SK-N-SH (cell line): Measurements from ENCODE around the gene ARID1B. TPM values are rescaled to one million over a fixed set of nuclear protein-coding genes. Genes with fewer than 3 reads are reported as not detected.

Experiments
- CTCF ChIA-PET: fragments of 300-600, 350-600 bp; formaldehyde crosslinking; extraction: SDS; loops from one replicate; lab custom pipeline; 2021; lab: Yijun Ruan, JAX
- POLR2A ChIA-PET: fragments of 350-600 bp; sonication (Branson Sonifier 250); formaldehyde crosslinking; extraction: SDS; loops from one replicate; lab custom pipeline; 2020; ENCODE audit warnings: antibody characterized with exemption, inconsistent platforms; lab: Yijun Ruan, JAX
- DNase-seq: peaks from one replicate; pipeline ENCODE4 v3.0.0; 2012
- H2AFZ ChIP-seq: fragments of 200-600 bp; sonication (generic); 2 replicates; pipeline ENCODE4 v1.8.1; 2016; ENCODE audit warnings: antibody characterized with exemption, mild to moderate bottlenecking, low read depth
- H3F3A ChIP-seq: fragments of 200-600 bp; sonication (generic); replicated peaks from 2 replicates; pipeline ENCODE3; 2016; ENCODE audit warnings: antibody characterized with exemption, mild to moderate bottlenecking; ENCODE audit not compliant: insufficient read depth
- H3K27ac ChIP-seq, 2 experiments: fragments of 200-500 bp in 1 of 2; fragments of 200-600 bp in 1 of 2; sonication (Bioruptor generic) in 1 of 2; sonication (generic), shearing (Covaris generic) in 1 of 2; 2 replicates each; pipeline versions ENCODE4 v1.5.1 to v1.6.1; 2014 to 2016; ENCODE audit warnings: low read depth in 2 of 2, inconsistent platforms in 1 of 2, low read length in 1 of 2, mild to moderate bottlenecking in 1 of 2, mixed read lengths in 1 of 2
- H3K27me3 ChIP-seq: fragments of 200-600 bp; sonication (generic), shearing (Covaris generic); 2 replicates; pipeline ENCODE4 v1.6.1; 2016; ENCODE audit warnings: mixed run types; ENCODE audit not compliant: insufficient read depth
- H3K36me3 ChIP-seq, 2 experiments: fragments of 200-500 bp in 1 of 2; fragments of 200-600 bp in 1 of 2; sonication (Bioruptor generic) in 1 of 2; sonication (generic) in 1 of 2; replicated peaks in 1 of 2; 2 replicates each; pipeline versions ENCODE3 to v1.5.1; 2014 to 2016; ENCODE audit warnings: low read length in 1 of 2, mild to moderate bottlenecking in 1 of 2; ENCODE audit not compliant: insufficient read depth in 2 of 2, control insufficient read depth in 1 of 2
- H3K4me1 ChIP-seq, 2 experiments: fragments of 200-500 bp in 1 of 2; fragments of 200-600 bp in 1 of 2; sonication (Bioruptor generic) in 1 of 2; sonication (generic), shearing (Covaris generic) in 1 of 2; 2 replicates each; pipeline versions ENCODE4 v1.5.1 to v1.6.1; 2014 to 2016; ENCODE audit warnings: low read depth in 1 of 2, low read length in 1 of 2, mixed run types in 1 of 2; ENCODE audit not compliant: insufficient read depth in 2 of 2, control insufficient read depth in 1 of 2
- H3K4me2 ChIP-seq: fragments of 200-600 bp; sonication (generic), shearing (Covaris generic); 2 replicates; pipeline ENCODE4 v1.6.1; 2017; ENCODE audit warnings: mixed run types
- H3K4me3 ChIP-seq, 2 experiments: fragments of 200-500 bp in 1 of 2; fragments of 200-600 bp in 1 of 2; sonication (Bioruptor generic) in 1 of 2; sonication (generic), shearing (Covaris generic) in 1 of 2; 2 replicates each; pipeline versions ENCODE4 v1.5.1 to v1.8.1; 2014 to 2016; ENCODE audit warnings: low read depth in 2 of 2, inconsistent platforms in 1 of 2, low read length in 1 of 2, mild to moderate bottlenecking in 1 of 2, mixed read lengths in 1 of 2, moderate library complexity in 1 of 2
- H3K79me2 ChIP-seq: fragments of 200-600 bp; sonication (generic); 2 replicates; pipeline ENCODE4 v1.8.1; 2017; ENCODE audit warnings: mild to moderate bottlenecking; ENCODE audit not compliant: insufficient read depth
- H3K9ac ChIP-seq: fragments of 200-600 bp; sonication (generic); 2 replicates; pipeline ENCODE4 v1.6.1; 2017; ENCODE audit warnings: mixed run types
- H3K9me2 ChIP-seq: fragments of 200-600 bp; sonication (generic); 2 replicates; pipeline ENCODE4 v1.6.1; 2017; ENCODE audit warnings: mixed run types
- H3K9me3 ChIP-seq: fragments of 200-600 bp; sonication (generic); 2 replicates; pipeline ENCODE4 v1.6.1; 2017; ENCODE audit warnings: mixed run types, mild to moderate bottlenecking, moderate library complexity
- H4K20me1 ChIP-seq: fragments of 200-600 bp; sonication (generic); 2 replicates; pipeline ENCODE4 v1.6.1; 2017; ENCODE audit warnings: mild to moderate bottlenecking, mixed run types; ENCODE audit not compliant: insufficient read depth
- EP300 ChIP-seq, 2 experiments: IDR thresholded peaks; 2 replicates each; pipeline versions ENCODE4 v1.4.0 to v1.6.1; 2012; ENCODE audit warnings: borderline replicate concordance in 1 of 2, low read depth in 1 of 2, low read length in 1 of 2
- FOXJ3 ChIP-seq: sonication (generic); formaldehyde crosslinking; IDR thresholded peaks from 2 replicates; pipeline ENCODE4 v1.5.1; 2020; ENCODE audit warnings: mild to moderate bottlenecking, missing genetic modification reagents
- FOXM1 ChIP-seq: IDR thresholded peaks from 2 replicates; pipeline ENCODE4 v1.4.0; 2012; ENCODE audit warnings: low read depth, mild to moderate bottlenecking
- GATA2 ChIP-seq: sonication (generic); formaldehyde crosslinking; IDR thresholded peaks from 2 replicates; pipeline ENCODE4 v1.5.0; 2020; ENCODE audit warnings: mild to moderate bottlenecking, missing genetic modification reagents
- MEF2A ChIP-seq: IDR thresholded peaks from 2 replicates; pipeline ENCODE4 v1.4.0; 2012; ENCODE audit warnings: low read depth, borderline replicate concordance
- NFIC ChIP-seq: IDR thresholded peaks from 2 replicates; pipeline ENCODE4 v1.4.0; 2012; ENCODE audit warnings: borderline replicate concordance
- POLR2AphosphoS5 ChIP-seq: IDR thresholded peaks from 2 replicates; pipeline ENCODE4 v1.6.1; 2012; ENCODE audit warnings: low read depth, low read length
- RCOR1 ChIP-seq: fragments of 150-350 bp; IDR thresholded peaks from 2 replicates; pipeline ENCODE4 v1.6.1; 2017; ENCODE audit warnings: antibody characterized with exemption, low read length
- SIN3A ChIP-seq: IDR thresholded peaks from 2 replicates; pipeline ENCODE4 v1.6.1; 2012; ENCODE audit warnings: low read depth, mild to moderate bottlenecking, low read length, moderate library complexity, borderline replicate concordance
- TAF1 ChIP-seq: IDR thresholded peaks from 2 replicates; pipeline ENCODE4 v1.6.1; 2012; ENCODE audit warnings: low read depth, mild to moderate bottlenecking, low read length, moderate library complexity, borderline replicate concordance
- TCF12 ChIP-seq: IDR thresholded peaks from 2 replicates; pipeline ENCODE4 v1.4.0; 2012
- YY1 ChIP-seq: IDR thresholded peaks from 2 replicates; pipeline ENCODE4 v1.4.0; 2012; ENCODE audit warnings: low read depth, mild to moderate bottlenecking
- WGBS: methylation state at CpG from one replicate; pipeline ENCODE4 v1.1.6; 2017; ENCODE audit warnings: low lambda C conversion rate; 5-methylcytosine and 5-hydroxymethylcytosine counted together
- polyA plus RNA-seq, 3 experiments: library from polyadenylated mRNA; depleted of rRNA; stranded (reverse); fragments of >200 nt; gene quantifications; 2 replicates each; pipeline ENCODE4 v1.2.3, GENCODE V29; 2012
- TF ChIP-seq, protein P1 (sequence below): IDR thresholded peaks from 2 replicates; pipeline ENCODE4 v1.4.0; 2012; ENCODE audit warnings: low read depth
- TF ChIP-seq, protein P2 (sequence below): fragments of 150-350 bp; IDR thresholded peaks from 2 replicates; pipeline ENCODE4 v1.6.1; 2016; ENCODE audit warnings: mild to moderate bottlenecking, low read depth, low read length

ARID1B gene
- polyA plus RNA-seq, 1 of the 3 experiments (the other 2 are of a cell fraction), result 13.6 TPM

DNA sequence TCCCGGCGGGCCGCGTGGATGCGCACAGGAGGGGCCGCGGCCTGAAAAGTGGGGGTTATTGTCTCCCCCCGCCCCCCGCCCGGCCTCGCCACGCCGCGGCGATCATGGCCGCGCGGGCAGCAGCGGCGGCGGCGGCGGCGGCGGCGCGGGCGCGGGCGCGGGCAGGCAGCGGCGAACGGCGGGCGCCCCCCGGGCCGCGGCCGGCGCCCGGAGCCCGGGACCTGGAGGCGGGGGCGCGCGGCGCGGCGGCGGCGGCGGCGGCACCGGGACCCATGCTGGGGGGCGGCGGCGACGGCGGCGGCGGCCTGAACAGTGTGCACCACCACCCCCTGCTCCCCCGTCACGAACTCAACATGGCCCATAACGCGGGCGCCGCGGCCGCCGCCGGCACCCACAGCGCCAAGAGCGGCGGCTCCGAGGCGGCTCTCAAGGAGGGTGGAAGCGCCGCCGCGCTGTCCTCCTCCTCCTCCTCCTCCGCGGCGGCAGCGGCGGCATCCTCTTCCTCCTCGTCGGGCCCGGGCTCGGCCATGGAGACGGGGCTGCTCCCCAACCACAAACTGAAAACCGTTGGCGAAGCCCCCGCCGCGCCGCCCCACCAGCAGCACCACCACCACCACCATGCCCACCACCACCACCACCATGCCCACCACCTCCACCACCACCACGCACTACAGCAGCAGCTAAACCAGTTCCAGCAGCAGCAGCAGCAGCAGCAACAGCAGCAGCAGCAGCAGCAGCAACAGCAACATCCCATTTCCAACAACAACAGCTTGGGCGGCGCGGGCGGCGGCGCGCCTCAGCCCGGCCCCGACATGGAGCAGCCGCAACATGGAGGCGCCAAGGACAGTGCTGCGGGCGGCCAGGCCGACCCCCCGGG, 637 bp downstream of the ARID1B start:
- CTCF ChIA-PET, result interaction anchor here (0.6 to 1.4 kb wide), 4 partner anchors 14 to 307 kb away, joined by 3 to 4 read pairs (median 4); no protein-coding TSS in a partner anchor
- POLR2A ChIA-PET, result interaction anchor here (0.6 to 3.3 kb wide), 8 partner anchors 50 to 749 kb away, joined by 3 to 18 read pairs (median 6); no protein-coding TSS in a partner anchor
- peaks cover 62% of the 10 kb centered on the region for H3K79me2 ChIP-seq
- peak overlapping the region; percentile 96 to 99 for H3K27ac ChIP-seq
- H4K20me1 ChIP-seq, result peaks cover 27% of the 10 kb centered on the region
- TF ChIP-seq GATA2 (CRISPR knock-in tag) (no peak), NFIC (no peak), POLR2AphosphoS5 (peak; percentile 7; the same call in 1 of the 2 replicates), YY1 (no peak), MEF2A (no peak), FOXM1 (no peak), RCOR1 (no peak), FOXJ3 (CRISPR knock-in tag) (no peak), SIN3A (peak; percentile 13; the same call in 1 of the 2 replicates)
- TF ChIP-seq, protein P1, sequence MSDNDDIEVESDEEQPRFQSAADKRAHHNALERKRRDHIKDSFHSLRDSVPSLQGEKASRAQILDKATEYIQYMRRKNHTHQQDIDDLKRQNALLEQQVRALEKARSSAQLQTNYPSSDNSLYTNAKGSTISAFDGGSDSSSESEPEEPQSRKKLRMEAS, result peak; percentile 68
- TF ChIP-seq, protein P2, sequence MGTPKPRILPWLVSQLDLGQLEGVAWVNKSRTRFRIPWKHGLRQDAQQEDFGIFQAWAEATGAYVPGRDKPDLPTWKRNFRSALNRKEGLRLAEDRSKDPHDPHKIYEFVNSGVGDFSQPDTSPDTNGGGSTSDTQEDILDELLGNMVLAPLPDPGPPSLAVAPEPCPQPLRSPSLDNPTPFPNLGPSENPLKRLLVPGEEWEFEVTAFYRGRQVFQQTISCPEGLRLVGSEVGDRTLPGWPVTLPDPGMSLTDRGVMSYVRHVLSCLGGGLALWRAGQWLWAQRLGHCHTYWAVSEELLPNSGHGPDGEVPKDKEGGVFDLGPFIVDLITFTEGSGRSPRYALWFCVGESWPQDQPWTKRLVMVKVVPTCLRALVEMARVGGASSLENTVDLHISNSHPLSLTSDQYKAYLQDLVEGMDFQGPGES, result no peak
- no peaks in the 10 kb centered on the region for H3K36me3 ChIP-seq
- H3K9me2 ChIP-seq, result no peaks in the 10 kb centered on the region
- H2AFZ ChIP-seq, result no peak overlapping the region
- H3K9me3 ChIP-seq, result no peaks in the 10 kb centered on the region
- H3K27me3 ChIP-seq, result no peaks in the 10 kb centered on the region
- peak overlapping the region; percentile 84 for H3K4me2 ChIP-seq
- H3K4me3 ChIP-seq, result peak overlapping the region; percentile 66 to 75
- peaks cover 12 to 14% of the 10 kb centered on the region in 2 experiments; a peak in 3 of 4 replicates for H3K4me1 ChIP-seq
- DNase-seq, result peak; percentile 92
- H3K9ac ChIP-seq, result peak overlapping the region; percentile 95
- 1% methylated on average over 17 of the region's 113 CpGs for WGBS
- H3F3A ChIP-seq, result peaks cover 21% of the 10 kb centered on the region

DNA sequence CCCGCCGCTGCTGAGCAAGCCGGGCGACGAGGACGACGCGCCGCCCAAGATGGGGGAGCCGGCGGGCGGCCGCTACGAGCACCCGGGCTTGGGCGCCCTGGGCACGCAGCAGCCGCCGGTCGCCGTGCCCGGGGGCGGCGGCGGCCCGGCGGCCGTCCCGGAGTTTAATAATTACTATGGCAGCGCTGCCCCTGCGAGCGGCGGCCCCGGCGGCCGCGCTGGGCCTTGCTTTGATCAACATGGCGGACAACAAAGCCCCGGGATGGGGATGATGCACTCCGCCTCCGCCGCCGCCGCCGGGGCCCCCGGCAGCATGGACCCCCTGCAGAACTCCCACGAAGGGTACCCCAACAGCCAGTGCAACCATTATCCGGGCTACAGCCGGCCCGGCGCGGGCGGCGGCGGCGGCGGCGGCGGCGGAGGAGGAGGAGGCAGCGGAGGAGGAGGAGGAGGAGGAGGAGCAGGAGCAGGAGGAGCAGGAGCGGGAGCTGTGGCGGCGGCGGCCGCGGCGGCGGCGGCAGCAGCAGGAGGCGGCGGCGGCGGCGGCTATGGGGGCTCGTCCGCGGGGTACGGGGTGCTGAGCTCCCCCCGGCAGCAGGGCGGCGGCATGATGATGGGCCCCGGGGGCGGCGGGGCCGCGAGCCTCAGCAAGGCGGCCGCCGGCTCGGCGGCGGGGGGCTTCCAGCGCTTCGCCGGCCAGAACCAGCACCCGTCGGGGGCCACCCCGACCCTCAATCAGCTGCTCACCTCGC, 1.5 kb downstream of the ARID1B start:
- peaks cover 70% of the 10 kb centered on the region for H3K79me2 ChIP-seq

More for the DNA sequence above, 1.5 kb downstream of the ARID1B start:
- peak; percentile 71 for DNase-seq
- Histone ChIP-seq H2AFZ (no peak overlapping the region), H3K4me2 (peak overlapping the region; percentile 91; the same call in 1 of the 2 replicates), H3K36me3 (peaks cover 0 to 3% of the 10 kb centered on the region in 2 experiments), H3K9ac (peak overlapping the region; percentile 89), H3K27ac (peak overlapping the region; percentile 81 to 99), H3K4me3 (peak overlapping the region; percentile 66 to 75), H3K27me3 (no peaks in the 10 kb centered on the region), H3K9me2 (no peaks in the 10 kb centered on the region), H4K20me1 (peaks cover 35% of the 10 kb centered on the region), H3K4me1 (peaks cover 12 to 21% of the 10 kb centered on the region in 2 experiments; a peak in 3 of 4 replicates), H3F3A (peaks cover 24% of the 10 kb centered on the region), H3K9me3 (no peaks in the 10 kb centered on the region)
- WGBS, result 0% methylated on average over 4 of the region's 100 CpGs
- POLR2A ChIA-PET, result interaction anchor here (0.6 to 3.3 kb wide), 7 partner anchors 83 to 242 kb away, joined by 3 to 15 read pairs (median 3); no protein-coding TSS in a partner anchor
- CTCF ChIA-PET, result interaction anchor here (0.6 to 2.0 kb wide), 5 partner anchors 13 to 750 kb away, joined by 3 to 6 read pairs (median 4); no protein-coding TSS in a partner anchor
- TF ChIP-seq SIN3A (peak; percentile 12; the same call in 1 of the 2 replicates), TAF1 (peak; percentile 17; the same call in 1 of the 2 replicates), YY1 (peak; percentile 69), TCF12 (no peak), EP300 (IDR thresholded peaks at IDR 0.05; ENCODE audit: borderline replicate concordance in 1 of 2, low read depth in 1 of 2, low read length in 1 of 2) (peak in 1 of 2 experiments; percentile 7; a peak in 1 of 4 replicates)
